ENCODE measurements around the gene SLC9A9.

SLC9A9 gene

GRCh38 chr3:143413372-143413771 is 434.9 kb downstream of the SLC9A9 start:
- no peak for DNase-seq (ENCODE audit: low read depth)

GRCh38 chr3:143412084-143412483 is 436.2 kb downstream of the SLC9A9 start:
- no peak for DNase-seq (ENCODE audit: low read depth)

- no peak for DNase-seq (ENCODE audit: low read depth)
These were observed 438.0 kb downstream of the SLC9A9 start for GRCh38 chr3:143410259-143410658.

DNA sequence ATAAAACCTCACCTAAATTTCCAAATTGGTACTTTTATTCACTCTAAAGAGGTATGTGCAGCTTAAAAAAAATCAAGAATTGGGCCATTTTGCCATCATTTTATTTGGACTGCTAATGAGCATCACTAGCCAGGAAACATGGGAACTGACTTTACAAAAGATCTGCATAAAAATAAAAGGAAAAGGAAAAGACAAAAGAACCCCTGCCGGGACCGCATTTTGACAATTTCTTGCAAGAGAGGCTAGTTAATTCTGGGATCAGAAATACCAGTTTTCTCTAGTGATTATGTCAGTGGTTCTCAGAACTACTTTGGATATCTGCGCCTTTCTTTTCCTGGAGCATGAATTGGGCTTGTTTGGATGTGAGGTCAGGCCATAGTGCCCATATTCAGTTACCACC is 439.5 kb downstream of the SLC9A9 start:
- DNase-seq (ENCODE audit: low read depth), result no peak

DNA sequence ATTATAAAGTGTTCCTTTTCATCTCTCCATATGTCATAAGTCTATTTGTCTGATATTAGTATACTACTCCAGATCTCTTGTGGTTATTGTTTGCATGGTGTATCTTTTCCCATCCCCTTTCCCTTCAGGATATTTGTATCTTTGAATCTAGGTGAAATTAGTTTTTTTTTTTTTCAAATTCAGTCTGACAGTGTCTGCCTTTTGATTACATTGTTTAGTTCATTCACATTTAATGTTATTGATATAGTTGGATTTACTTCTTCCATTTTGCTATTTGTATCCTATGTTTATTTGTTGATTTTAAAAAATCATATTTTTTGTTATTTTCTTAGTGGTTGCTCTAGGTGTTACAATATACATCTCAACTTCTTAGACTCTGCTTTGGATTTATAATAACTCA is 445.7 kb downstream of the SLC9A9 start:
- DNase-seq (ENCODE audit: low read depth), result no peak

DNA sequence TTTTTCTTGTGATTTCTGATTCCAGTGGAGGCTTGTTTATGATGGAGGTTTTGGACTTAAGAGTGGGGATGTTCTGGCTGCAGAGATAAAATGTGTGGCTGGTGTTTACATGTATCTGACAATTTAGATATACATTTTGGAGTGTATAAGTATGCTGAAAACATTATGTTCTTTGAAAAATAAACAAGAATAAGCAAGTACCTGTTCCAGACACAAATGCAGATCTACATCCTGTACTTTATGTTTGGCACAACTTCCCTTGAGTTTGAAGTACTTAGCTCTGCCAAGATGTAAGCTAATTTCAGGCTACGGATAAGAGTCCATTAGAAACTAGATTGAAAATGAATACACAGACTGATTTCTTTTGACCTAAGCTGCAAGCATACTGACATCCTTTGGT is 451.5 kb downstream of the SLC9A9 start:
- DNase-seq (ENCODE audit: low read depth), result no peak

- no peak for DNase-seq (ENCODE audit: low read depth)
These were observed 458.9 kb downstream of the SLC9A9 start for GRCh38 chr3:143389388-143389787.

GRCh38 chr3:143387425-143387824 is 460.8 kb downstream of the SLC9A9 start:
- no peak for DNase-seq (ENCODE audit: low read depth)

DNA sequence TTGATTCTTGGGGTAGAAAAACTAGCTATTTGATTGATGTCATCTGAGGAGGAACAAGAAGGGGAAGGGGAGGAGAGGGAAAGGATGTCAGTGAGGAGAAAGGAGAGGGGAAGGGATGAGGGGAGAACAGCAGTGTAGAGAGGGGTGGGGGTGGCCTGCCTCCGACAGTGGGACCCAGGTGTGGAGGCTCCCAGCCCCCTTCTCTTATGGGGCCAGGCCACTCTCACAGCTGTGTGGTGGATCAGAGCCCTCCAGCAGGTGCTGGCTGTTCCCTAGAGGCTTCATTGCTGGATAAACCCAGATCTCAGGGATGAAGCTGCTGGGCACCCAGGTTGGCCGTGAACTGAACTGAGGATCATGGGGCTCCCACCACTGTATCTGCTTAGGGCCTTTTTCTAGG is 464.2 kb downstream of the SLC9A9 start:
- no peak for DNase-seq (ENCODE audit: low read depth)

DNA sequence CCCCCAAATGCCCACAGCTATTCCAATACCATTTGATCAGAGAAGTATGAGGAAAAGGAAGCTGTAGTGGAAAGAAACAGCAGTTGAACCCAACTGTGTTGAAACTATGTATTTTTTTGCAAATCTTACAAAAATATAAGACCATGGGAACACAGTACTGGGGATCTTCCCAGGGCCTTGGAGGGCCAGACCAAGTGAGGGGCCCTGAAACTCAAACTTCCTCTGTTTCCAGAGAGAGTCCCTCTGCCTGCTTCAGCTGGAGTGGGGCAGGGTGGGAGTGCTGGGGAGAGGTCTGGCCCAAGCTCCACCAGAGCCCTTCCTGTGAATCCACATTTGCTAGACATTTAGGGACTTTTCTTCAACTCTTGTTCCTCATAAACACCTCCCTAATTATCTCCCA is 464.8 kb downstream of the SLC9A9 start:
- DNase-seq (ENCODE audit: low read depth), result no peak

DNA sequence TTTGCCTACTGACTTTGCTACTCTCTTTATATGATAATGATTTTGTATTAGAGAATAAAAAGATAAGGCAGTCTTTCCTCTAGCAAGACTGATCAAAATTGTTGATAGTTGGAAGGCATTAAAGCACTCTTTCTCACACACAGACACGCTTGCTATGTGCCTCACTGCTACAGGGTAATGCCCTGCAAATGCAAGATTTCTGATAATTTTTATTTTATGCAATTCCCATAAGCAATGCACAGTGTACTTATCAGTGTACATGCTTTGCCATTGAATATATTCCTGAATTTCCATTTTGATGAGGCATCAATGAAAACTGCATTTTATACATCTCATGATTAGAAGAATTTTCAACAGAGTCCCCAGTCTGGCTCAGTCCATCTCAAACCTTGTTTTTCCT is 465.5 kb downstream of the SLC9A9 start:
- no peak for DNase-seq (ENCODE audit: low read depth)

DNA sequence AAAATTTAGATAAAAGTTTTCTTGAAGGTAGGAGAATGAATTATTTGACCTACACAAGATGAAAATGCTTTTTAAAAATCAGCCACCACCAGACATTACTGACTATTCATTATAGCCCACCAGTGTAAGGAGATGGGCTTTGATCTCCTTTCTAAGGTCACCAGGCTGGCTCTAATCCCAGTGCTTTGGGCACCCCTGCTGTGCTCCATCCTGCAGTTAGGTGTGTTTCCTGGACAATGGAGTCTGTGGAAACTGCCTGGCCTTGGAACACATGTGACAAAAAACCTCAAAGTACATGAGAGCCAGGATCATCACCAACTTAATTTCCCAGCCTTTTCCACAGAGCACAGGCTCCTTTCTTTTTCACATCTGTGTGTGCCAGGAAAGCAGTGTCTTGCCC is 467.8 kb downstream of the SLC9A9 start:
- DNase-seq (ENCODE audit: low read depth), result no peak

DNA sequence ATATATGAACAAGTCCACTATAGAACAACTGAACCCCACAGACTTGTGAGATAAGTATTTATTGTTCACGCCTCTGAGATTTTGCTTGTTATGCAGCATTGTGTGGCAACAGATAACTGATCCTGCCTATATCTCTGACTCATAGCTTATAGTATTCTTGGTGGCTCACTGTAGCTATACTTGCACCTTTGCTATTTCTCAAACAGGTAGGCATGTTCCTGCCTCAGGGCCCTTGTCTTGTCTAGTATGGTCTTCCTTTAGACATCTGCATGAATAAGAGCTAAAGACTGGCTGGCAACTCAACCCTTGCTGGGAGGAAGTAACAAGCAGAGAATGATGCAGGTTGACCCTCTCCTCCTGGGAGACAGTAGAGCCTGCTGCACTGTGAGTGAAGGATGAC is 472.6 kb downstream of the SLC9A9 start:
- DNase-seq (ENCODE audit: low read depth), result no peak

DNA sequence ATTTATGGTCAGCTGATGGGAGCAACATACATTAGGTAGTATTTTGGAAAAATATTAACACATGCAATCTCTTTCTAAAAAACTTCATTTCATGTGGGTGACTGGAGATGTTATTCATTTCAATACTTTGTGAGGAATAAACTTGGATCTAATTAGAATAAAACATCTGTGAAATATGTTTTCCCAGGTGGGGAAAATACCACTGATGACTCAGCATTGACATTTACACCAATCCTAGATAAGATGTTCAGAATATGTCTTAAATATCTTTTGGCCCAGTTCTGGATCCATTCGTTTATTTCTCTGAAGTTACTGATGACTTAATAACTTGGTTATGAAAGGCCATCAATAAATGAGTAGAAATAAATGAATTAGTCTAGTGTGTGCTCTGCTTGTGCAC is 481.1 kb downstream of the SLC9A9 start:
- no peak for DNase-seq (ENCODE audit: low read depth)

DNA sequence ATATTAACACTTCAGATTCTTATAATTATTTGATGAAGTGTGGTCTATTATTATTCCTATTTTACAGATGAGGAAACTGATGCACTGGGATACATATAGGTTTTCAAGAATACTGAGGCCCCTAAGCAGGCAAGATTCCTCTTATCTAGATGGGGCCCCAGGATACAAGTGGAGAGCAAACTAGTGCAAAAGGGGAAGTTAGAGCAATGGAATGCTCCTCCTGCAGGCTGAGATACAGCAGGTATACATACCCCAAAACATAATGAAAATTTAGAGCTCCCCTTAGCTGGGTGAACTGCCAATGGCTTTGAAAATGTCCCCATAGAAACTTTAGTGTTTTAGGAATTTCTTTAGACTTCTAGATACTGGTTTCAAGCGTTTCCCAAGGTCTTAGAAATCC is 481.6 kb downstream of the SLC9A9 start:
- DNase-seq (ENCODE audit: low read depth), result no peak

GRCh38 chr3:143363949-143364348 is 484.3 kb downstream of the SLC9A9 start:
- no peak for DNase-seq (ENCODE audit: low read depth)

DNA sequence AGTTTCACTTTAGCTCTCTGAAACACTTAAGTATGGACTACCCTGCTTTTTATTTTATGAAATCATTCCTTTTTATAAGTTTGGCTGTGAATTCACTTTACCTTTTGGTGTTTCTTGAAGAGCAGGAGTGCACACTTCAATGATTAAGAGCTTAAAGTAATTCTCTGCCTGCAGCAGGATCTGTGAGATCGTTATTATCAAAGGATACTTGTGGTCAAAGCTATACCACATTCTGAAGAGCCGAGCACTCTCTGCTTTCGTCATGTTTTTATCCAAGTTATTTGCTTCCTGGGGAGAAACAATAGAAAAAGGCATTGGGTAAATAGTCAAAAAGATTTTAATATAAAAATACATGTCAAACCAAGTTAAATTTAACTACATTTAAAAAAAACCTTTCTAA is 485.0 kb downstream of the SLC9A9 start:
- DNase-seq (ENCODE audit: low read depth), result no peak

DNA sequence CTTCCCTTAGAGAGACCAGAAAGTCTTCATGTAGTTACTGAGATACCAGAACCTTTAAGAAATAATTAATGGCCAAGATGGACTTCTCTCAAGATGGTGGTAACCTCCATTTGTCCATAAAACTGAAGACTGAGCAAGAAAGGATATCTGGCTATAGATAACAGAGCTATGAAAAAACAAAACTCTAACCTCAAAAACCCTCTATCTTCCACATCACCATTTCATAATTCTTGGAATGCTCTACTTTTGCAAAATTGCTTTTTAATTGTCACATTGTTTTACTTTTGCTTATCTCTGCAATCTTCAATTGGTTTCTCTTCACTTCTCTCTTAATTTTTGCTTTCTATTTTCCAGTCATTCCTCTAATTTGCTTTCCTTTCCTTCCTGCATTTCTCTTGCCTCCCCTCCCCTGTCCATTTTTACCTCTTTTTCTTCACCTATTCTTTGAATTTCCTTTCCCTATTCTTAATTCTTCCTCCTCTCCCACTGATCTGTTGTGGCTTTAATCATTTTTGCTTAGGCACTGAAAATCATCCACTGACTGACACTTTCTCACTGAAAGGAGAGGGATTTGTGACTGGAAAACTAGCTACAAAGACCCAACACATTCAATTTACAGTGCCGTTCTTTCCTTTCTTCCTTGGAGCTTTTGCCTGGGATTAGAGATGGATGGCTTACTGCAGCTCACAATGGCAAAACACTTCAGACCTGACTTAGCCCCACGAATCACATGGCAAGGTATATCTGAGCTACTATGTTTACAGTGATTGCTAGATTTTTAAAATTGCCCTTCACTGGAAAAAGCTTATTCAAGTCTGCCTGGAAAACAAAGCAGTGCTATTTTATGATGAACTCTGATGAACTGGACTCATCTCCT is 485.9 kb downstream of the SLC9A9 start:
- no peak for DNase-seq (ENCODE audit: low read depth)

DNA sequence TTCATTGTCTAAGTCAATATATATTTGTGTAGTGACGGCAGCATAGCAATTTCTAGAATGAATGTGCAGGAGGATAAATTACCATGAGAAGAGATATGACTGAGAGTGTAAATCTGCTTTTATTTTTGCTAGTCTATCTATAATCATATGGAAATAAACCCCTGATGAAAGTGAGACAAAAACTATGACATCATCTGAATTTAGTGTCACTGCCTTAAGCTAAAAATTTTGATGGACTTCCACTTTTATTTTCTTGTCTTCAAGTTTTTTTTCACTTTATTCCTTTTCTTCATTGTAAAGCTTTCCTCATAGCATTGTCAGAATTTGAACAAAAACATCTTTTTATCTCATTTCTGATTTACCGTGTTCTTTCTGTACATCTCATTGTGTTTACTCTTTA is 486.7 kb downstream of the SLC9A9 start:
- DNase-seq (ENCODE audit: low read depth), result no peak

GRCh38 chr3:143360244-143360643 is 488.0 kb downstream of the SLC9A9 start:
- DNase-seq (ENCODE audit: low read depth), result no peak

- no peak for DNase-seq (ENCODE audit: low read depth)
These were observed 489.3 kb downstream of the SLC9A9 start for GRCh38 chr3:143358793-143359491.

DNA sequence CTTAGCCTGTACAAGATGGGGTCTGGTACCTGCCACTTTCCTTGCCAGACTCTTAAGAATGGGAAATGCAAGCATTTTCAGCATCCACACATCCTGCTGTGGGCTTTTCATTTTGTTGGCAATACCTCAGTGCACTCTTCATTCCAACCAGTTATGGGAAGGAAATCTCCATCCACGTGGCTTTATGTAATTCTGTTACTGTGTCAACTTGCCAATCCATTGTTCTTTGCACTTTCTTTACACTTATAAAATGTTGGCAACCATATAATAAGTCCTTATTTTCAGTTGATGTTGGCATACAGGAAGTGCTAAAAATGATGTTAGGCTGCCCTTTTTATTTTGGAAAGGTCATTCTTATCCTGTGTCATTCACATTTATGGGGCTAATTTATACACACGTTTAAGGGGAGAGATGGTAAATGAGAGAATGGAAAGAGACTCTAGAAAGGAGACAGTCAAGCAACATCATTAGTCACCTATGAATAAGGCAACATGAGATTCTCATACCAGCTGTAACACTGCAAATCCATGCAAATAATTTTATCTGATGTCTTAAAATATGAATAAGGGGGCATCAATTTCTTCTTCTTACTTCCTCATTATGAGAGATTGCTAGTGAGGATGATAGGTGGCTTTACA is 490.0 kb downstream of the SLC9A9 start:
- no peak for DNase-seq (ENCODE audit: low read depth)

GRCh38 chr3:143357700-143358099 is 490.6 kb downstream of the SLC9A9 start:
- no peak for DNase-seq (ENCODE audit: low read depth)
